Skeletal muscle cell (primary cell): ENCODE data around the gene CAPN11.
"Not testable (repeated sequence)": the region's sequence is repeated elsewhere in the genome, so short reads cannot be mapped to it uniquely, and the experiment has no call there.

Experiments used
- DNase-seq: peaks from one replicate; pipeline ENCODE4 v3.0.0-alpha.2; 2010; ENCODE audit warnings: low read depth
- H3K4me3 ChIP-seq: 2 replicates; pipeline ENCODE4 v1.5.1; 2011; ENCODE audit warnings: low read depth, mild to moderate bottlenecking, control low read depth, low read length, moderate library complexity

The CAPN11 gene

DNA sequence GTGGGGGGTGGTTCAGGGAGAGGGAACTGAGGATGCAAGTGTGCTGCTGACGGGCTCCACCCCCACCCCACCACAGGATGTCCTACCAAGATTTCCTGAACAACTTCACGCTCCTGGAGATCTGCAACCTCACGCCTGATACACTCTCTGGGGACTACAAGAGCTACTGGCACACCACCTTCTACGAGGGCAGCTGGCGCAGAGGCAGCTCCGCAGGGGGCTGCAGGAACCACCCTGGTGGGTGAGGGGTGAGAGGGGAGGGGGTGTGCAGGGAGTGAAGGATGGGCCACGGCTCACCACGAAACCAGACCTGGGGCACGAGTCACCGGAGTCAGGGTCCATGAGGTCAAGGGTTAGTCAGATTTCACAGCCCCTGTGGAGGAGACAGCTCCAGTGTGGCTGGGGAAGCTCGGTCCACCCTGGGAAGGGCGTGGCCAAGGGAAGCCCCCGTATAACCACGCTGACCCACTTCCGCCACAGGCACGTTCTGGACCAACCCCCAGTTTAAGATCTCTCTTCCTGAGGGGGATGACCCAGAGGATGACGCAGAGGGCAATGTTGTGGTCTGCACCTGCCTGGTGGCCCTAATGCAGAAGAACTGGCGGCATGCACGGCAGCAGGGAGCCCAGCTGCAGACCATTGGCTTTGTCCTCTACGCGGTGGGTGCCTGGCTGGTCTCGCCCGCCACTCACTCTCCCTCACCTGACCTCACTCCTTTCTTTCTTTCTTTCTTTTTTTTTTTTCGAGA lies 18.3 kb downstream of the CAPN11 start:
- H3K4me3 ChIP-seq: no peak overlapping the region
- no peak for DNase-seq

DNA sequence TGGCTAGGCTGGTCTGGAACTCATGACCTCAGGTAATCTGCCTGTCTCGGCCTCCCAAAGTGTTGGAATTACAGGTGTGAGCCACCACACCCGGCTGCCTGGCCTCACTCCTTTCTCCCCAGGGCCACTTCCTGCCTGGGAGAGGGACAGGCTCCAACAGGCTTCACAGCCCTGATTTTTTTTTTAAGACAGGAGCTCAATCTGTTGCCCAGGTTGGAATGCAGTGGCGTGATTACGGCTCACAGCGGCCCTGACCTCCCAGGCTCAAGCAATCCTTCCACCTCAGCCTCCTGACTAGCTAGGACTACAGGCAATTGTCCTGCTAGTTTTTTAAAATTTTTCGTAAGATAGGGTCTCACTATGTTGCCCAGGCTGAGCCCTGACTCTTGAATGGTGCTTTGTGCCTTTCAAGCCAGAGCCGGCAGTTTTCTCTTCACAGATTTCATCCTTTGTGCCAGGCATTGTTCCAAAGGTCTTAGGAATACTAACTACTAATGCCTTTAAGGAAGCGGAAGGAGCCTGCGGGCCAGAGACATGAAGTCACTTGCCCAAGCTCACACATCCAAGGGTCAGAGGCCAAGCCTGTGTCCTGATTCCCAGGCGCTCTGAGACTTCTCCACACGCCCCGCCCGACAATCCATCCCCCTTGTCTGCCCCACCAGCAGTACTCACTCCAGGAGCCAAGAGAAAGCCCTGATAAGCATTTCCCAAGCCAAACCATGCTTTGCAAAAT lies 19.2 kb downstream of the CAPN11 start:
- H3K4me3 ChIP-seq: no peak overlapping the region
- DNase-seq: no peak

DNA sequence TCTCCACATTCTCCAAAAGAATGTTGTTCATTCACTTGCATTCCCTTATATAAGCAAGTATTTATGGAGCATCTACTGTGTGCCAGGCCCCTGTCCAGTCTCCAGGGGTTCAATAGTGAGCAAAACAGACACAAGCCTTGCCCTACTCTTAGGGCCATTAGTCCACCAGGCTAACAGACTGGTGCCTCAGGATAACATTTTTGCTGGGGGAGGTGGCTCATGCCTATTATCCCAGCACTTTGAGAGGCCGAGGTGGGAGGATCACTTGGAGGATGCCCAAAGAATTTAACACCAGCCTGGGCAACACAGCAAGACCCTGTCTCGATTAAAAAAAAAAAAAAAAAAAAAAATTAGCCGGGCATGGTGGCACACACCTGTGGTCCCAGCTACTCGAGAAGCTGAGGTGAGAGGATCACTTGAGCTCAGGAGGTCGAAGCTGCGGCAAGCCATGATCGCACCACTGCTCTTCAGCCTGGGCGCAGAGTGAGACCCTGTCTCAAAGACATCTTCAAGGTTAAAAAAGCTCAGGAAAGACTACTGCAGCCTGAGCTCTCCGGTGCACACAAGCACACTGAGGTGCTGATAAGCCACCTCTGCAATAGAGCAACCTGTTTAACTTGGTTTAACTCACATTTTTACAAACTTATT lies 19.9 kb downstream of the CAPN11 start:
- no peak for DNase-seq

DNA sequence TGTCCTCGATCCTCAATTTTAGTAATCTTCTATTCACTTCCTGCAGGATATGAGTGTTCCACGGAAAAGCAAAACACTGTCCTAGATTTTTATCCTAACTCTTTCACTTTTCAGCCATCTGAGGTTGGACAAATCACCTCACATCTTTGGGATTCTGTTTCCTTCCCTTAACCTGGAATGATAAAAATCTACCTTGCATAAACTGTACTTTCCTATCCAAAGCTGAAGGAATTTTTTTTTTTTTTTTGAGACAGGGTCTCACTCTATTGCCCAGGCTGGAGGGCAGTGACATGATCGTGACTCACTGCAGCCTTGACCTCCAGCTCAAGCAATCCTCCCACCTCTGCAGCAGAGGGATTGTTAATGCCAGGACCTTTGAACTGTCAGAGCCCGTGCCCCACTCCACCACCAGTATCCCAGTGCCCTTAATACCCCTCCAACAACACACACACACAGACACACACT lies 20.5 kb downstream of the CAPN11 start:
- DNase-seq: no peak
- no peak overlapping the region for H3K4me3 ChIP-seq

More for the DNA sequence above, 19.9 kb downstream of the CAPN11 start:
- H3K4me3 ChIP-seq: no peak overlapping the region

DNA sequence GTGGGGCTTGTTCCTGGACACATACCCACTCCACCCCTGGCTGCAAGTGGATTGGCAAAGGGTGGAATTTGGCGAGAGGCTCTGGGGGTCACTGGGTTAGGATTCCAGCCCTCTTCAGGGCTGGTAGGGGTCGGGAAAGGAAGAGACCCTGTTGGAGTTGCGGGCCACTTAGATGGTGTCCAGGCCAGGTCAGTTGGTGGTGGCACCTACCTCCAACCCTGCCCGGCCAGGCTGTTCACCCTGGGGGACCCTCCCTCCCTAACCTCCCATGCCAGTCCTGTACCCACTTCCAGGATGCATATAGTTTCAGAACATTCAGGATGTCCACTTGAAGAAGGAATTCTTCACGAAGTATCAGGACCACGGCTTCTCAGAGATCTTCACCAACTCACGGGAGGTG lies 21.0 kb downstream of the CAPN11 start:
- no peak overlapping the region for H3K4me3 ChIP-seq
- no peak for DNase-seq

DNA sequence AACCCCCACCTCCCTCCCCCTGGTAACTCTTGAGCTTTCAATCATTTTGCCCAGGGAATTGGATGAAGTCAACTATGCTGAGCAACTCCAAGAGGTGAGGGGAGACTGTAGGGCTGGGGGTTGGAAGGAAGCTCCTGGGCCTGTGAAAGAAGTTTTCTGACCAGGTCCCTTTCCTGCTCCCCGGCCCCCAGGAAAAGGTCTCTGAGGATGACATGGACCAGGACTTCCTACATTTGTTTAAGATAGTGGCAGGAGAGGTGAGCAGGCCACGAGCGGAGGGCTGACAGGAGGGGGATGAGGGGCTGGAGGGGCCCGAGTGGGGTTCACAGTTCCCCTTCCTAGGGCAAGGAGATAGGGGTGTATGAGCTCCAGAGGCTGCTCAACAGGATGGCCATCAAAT lies 21.8 kb downstream of the CAPN11 start:
- no peak overlapping the region for H3K4me3 ChIP-seq

DNA sequence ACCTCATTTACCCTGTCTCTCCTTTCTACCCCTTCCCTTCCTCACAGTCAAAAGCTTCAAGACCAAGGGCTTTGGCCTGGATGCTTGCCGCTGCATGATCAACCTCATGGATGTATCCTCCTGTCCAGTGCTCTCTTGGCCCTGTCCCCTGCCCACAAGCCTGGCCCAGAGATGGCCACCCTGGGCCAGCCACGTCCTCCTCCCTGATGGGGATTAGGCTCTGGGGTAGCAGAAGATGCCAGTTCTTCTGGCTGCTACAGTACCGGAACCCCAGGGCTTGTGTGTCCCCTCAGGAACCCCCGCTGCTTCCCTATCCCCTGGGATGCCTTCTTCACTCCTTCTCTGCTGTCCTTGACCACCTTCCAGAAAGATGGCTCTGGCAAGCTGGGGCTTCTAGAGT lies 22.3 kb downstream of the CAPN11 start:
- H3K4me3 ChIP-seq: no peak overlapping the region
- DNase-seq: no peak

More for the DNA sequence above, 21.8 kb downstream of the CAPN11 start:
- DNase-seq: no peak

DNA sequence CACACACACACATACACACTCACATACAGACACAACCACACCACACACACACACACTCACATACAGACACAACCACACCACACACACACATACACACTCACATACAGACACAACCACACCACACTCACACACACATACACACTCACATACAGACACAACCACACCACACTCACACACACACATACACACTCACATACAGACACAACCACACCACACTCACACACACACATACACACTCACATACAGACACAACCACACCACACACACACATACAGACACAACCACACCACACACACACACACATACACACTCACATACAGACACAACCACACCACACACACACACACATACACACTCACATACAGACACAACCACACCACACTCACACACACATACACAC lies 23.2 kb downstream of the CAPN11 start:
- not testable (repeated sequence) for DNase-seq, H3K4me3 ChIP-seq

DNA sequence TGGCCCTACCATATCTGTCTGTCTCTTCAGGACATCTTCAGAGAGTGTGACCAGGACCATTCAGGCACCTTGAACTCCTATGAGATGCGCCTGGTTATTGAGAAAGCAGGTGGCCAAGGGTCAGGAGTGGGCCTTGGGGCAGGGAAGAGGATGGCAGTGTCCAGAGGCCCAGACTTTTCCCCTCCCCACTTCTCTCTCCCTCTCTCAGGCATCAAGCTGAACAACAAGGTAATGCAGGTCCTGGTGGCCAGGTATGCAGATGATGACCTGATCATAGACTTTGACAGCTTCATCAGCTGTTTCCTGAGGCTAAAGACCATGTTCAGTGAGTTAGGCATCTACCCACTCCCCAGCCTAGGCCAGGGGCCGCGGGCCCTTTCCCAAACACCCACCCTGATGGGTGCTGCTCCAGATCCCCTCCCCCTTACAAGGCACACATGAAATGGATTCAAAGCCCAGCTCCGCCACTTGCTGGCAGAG lies 24.3 kb downstream of the CAPN11 start:
- H3K4me3 ChIP-seq: no peak overlapping the region
- no peak for DNase-seq

DNA sequence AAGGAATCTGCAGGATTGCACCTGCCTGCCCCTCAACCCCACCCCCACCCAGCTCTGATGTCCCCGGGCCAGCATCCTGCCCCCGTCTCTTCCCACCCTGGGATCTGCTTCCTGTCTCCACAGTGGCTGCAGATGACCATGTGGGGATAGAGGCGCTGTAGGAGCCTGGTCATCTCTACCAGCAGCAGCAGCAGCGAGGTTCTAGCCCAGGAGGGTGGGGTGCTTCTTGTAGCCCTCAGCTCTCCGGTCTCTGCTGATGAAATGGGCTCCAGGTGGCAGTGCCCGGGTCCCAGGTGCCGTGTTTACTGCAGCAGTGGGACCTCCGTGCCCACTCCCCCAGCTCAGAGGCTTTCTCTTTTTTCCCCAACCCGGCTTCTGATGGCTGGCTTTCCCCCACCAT lies 25.2 kb downstream of the CAPN11 start:
- DNase-seq: no peak
- H3K4me3 ChIP-seq: no peak overlapping the region

DNA sequence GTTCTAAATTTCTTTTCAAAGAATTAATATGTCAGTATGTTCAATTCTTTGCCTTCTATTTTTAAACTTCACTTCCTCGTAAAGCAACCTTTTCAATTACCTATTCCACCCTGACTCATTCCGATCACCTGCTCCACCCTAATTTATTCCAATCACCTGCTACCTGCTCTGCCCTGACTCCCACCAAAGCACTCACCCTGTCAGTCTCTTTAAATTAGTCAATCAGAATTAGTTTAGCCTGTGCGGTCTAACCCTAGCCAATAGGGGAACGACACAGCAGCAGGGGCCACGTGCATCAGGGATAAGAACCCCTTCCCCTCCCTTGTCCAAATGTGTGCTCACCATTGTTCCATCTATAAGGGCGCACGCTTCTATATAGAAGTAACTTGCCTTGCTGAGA lies 26.7 kb downstream of the CAPN11 start:
- not testable (repeated sequence) for DNase-seq, H3K4me3 ChIP-seq

DNA sequence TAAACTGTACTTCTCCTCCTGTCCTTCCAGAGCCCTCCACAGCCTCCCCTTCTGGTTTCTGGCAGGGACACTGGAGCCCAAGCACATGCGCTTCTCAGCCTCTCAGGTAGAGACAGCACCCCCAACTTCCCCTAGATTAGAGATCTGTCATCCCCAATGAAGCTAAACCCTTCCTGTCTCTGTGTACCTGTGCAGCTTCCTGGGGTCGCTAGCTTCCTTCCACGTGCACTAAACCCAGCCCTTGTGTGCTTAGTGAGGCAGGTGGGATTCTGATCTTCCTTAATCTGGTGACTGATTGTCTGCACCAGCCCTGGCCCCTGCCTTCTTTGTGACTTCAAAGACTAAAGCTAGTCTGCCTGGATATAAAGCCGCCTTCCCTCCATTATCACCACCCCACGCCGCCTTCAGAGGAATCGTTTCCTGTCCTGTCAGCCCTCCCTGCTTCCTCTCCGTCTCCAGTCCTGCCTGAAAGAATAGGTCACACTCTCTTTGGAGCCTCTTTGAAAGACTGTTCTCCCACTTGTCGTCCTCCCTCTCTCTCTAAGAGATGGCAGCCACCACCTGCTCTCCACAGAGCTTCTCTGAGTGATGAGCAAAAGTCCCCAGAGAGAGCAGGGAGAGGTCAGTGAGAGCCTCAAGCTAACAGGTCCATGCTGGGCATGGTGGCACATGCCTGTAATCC lies 27.5 kb downstream of the CAPN11 start:
- DNase-seq: no peak
- H3K4me3 ChIP-seq: no peak overlapping the region

DNA sequence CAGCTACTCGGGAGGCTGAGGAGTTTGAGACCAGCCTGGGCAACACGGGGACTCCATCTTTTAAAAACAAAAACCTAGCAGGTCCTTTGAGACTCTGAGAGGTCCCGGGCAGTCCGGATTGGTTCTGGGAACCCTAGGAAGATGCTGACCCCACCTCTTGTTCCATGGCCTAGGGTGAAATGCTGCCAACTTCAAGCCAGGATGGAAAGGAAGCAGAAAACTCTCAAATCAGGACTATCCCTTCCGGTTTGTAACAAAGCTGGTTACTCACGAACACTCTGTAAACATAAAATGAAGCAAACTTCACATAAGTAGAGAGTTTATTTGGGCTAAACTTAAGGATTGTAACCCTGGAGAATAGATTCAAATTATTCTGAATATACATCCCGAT lies 28.0 kb downstream of the CAPN11 start:
- H3K4me3 ChIP-seq: no peak overlapping the region
- no peak for DNase-seq

DNA sequence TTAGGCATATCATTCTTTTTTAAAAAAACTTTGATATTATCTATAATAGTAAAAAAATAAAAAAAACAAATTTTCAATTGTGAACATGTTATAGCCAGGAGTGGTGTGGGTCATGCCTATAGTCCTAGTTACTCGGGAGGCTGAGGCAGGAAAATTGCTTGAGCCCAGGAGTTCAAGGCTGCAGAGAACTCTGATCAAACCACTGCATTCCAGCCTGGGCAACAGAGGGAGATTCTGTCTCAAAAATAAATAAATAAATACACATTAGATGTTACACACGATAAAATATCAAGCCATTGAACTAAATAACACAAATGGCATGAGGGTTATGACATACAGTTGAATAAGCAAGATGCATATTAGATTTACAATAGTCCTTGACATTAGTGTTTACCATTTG lies 30.2 kb downstream of the CAPN11 start:
- no peak overlapping the region for H3K4me3 ChIP-seq
- no peak for DNase-seq

DNA sequence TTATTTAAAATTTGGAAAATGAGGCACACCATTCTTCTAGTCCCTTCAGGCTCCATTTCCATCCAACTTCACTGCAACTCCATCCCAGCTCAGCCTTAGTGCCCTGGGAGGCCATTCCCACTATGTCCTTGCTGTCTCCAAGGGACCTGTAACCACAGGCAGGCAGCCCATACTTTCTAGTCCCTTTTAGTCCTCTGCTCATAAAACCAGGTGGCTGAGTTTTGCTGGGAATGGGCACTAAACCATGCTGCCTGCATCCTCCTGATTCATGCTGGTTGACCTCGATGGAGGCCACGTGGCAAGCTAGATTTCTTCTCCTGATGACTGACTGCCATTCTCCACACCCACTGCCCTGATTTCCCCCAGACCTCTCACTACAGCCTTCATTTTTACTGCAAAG lies 30.6 kb downstream of the CAPN11 start:
- no peak overlapping the region for H3K4me3 ChIP-seq
- DNase-seq: no peak

DNA sequence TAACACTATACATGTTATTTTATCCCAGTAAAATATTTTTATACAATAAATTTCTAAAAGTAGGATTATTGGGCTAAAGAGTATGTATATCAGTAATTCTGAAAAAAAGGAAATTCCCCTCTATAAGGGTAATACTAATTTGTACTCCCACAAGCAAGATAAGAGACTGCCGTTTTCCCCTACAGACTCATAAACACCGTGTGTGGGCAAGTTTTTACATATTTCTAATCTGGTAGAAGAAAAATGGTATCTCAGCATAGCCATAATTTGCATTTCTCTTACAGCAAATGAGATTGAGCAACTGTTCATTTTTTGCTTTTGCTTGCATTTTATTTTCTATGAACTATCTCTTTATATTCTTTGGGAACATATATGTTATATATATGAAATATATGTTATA lies 32.1 kb downstream of the CAPN11 start:
- DNase-seq: no peak

DNA sequence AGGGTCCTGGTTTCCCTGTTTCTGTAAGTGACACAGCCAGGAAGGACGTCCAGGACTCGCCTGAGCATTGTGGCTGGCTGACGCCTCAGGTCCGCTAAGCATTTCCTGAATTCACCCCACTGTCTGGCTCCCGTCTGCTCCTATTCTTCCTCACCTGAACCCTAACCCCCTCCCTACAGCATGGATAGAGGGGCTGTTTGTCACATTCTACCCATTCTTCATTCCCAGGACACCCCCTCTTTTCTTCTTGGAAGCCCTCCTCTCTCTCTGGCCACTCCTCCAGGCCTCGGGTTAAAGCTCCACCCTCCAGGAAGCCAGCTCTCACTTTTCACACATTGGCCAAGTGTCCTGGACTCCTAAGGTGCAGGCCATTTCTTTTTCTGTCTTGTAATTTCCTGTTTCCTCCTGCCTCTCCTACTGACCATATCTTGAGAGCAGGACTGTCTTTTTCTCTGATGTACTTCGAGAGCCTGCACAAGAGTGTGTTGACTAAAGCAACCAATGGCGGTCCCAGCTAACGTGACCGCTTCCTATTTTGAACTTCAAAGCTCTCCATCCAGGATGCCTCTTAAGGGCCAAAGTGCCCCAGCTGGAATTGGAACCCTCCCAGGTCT lies 33.9 kb downstream of the CAPN11 start:
- DNase-seq: no peak
- H3K4me3 ChIP-seq: no peak overlapping the region

More for the DNA sequence above, 32.1 kb downstream of the CAPN11 start:
- no peak overlapping the region for H3K4me3 ChIP-seq

DNA sequence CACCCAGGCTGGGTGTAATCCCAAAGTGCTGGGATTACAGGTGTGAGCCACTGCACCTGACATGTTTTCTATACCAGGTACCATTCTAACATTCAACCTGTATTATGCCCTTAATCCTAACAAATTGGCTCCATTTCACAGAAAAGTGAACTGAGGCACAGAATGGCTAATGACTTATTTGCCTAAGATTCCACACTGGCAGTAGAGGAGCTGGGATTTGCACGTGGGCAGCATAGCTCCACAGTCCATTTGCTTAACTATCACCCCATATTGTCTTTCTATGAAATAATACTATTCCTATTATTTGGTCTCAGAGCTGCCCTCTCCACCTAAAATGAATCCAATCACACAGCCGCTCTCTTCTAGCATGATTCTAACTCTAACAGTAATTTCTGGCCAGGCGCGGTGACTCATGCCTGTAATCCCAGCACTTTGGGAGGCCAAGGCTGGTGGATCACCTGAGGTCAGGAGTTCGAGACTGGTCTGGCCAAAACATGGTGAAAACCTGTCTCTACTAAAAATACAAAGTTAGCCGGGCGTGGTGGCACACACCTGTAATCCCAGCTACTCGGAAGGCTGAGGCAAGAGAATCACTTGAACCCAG lies 34.8 kb downstream of the CAPN11 start:
- DNase-seq: no peak
- no peak overlapping the region for H3K4me3 ChIP-seq

DNA sequence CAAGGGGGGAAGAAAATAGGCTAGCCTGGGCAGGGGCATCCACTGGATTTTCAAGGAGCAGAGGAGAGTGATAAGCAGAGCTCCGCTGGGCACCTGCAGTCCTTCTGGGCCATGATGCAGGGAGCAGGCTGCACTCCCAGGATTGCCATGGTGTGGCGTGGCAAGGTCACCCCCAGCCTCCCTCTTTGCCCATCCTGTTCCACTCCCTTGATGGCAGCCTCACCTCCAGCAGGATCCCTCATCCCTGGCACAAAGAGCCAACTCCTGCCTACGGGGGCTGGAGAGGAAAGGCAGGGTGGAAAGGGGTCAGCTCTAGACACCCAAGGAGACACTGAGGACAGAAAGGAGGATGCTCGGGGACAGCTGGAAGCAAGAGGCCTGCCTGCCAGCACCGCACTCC lies 35.7 kb downstream of the CAPN11 start:
- DNase-seq: no peak
- H3K4me3 ChIP-seq: no peak overlapping the region
